ENCODE results near the gene IL1RAPL2.

DNA sequence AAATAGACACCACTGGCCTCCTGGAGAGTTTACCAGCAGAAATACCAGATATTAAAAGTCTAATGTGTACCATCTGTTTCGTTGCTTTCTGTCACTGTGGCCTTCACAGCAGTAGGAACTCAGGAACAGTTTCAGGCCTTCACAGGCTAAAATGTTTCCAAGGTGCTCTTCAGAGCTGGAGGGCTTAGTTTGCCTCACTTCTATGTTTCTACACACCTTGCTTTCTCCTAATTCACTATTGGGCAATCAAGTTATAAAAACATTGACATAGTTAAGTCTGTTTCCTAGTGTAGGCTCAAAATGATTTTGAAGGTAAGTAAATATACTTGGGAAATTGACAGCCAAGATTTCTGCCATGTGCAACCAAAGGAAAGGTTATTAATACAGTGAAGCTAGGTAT lies 395.9 kb downstream of the IL1RAPL2 start:
- TF ChIP-seq, protein P1, sequence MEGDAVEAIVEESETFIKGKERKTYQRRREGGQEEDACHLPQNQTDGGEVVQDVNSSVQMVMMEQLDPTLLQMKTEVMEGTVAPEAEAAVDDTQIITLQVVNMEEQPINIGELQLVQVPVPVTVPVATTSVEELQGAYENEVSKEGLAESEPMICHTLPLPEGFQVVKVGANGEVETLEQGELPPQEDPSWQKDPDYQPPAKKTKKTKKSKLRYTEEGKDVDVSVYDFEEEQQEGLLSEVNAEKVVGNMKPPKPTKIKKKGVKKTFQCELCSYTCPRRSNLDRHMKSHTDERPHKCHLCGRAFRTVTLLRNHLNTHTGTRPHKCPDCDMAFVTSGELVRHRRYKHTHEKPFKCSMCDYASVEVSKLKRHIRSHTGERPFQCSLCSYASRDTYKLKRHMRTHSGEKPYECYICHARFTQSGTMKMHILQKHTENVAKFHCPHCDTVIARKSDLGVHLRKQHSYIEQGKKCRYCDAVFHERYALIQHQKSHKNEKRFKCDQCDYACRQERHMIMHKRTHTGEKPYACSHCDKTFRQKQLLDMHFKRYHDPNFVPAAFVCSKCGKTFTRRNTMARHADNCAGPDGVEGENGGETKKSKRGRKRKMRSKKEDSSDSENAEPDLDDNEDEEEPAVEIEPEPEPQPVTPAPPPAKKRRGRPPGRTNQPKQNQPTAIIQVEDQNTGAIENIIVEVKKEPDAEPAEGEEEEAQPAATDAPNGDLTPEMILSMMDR (conservative IDR thresholded peaks at IDR 0.05; ENCODE audit: low read depth, low read length), result no peak
- TF ChIP-seq NFE2L2 (IDR thresholded peaks at IDR 0.05; ENCODE audit: low read depth, low read length) (no peak), RFX5 (IDR thresholded peaks at IDR 0.05; ENCODE audit: low read depth, low read length) (no peak), POLR2A (IDR thresholded peaks at IDR 0.05; ENCODE audit: low read depth, low read length) (no peak), RCOR1 (IDR thresholded peaks at IDR 0.05; ENCODE audit: insufficient replicate concordance, low read length) (no peak), SMC3 (IDR thresholded peaks at IDR 0.05; ENCODE audit: low read depth, low read length) (no peak), MXI1 (IDR thresholded peaks at IDR 0.05; ENCODE audit: borderline replicate concordance, low read depth, low read length) (no peak), RAD21 (IDR thresholded peaks at IDR 0.05; ENCODE audit: low read length) (no peak), CEBPB (IDR thresholded peaks at IDR 0.05; ENCODE audit: low read depth, low read length) (peak; percentile 23; the same call in 1 of the 2 replicates), MAFK (IDR thresholded peaks at IDR 0.05; ENCODE audit: low read depth, low read length) (no peak), BHLHE40 (IDR thresholded peaks at IDR 0.05; ENCODE audit: low read depth, low read length) (no peak), FOS (IDR thresholded peaks at IDR 0.05; ENCODE audit: low read depth, low read length) (no peak)
- TF ChIP-seq, protein P2, sequence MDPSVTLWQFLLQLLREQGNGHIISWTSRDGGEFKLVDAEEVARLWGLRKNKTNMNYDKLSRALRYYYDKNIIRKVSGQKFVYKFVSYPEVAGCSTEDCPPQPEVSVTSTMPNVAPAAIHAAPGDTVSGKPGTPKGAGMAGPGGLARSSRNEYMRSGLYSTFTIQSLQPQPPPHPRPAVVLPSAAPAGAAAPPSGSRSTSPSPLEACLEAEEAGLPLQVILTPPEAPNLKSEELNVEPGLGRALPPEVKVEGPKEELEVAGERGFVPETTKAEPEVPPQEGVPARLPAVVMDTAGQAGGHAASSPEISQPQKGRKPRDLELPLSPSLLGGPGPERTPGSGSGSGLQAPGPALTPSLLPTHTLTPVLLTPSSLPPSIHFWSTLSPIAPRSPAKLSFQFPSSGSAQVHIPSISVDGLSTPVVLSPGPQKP (IDR thresholded peaks at IDR 0.05; ENCODE audit: borderline replicate concordance, low read depth, low read length), result no peak
- TF ChIP-seq, protein P3, sequence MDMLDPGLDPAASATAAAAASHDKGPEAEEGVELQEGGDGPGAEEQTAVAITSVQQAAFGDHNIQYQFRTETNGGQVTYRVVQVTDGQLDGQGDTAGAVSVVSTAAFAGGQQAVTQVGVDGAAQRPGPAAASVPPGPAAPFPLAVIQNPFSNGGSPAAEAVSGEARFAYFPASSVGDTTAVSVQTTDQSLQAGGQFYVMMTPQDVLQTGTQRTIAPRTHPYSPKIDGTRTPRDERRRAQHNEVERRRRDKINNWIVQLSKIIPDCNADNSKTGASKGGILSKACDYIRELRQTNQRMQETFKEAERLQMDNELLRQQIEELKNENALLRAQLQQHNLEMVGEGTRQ (IDR thresholded peaks at IDR 0.05; ENCODE audit: low read depth, low read length), result no peak
